Stimulated activated CD4-positive, alpha-beta T cell treated with anti-CD3 and anti-CD28 coated beads, Interleukin-12 subunit alpha, Interleukin-12 subunit beta, amount 100 ng/mL, for 4 hours (primary cell): ENCODE data around the gene SLC22A17.

Experiments
- DNase-seq: peaks from one replicate; pipeline ENCODE4 v3.0.0-alpha.2; 2020

SLC22A17 gene

DNA sequence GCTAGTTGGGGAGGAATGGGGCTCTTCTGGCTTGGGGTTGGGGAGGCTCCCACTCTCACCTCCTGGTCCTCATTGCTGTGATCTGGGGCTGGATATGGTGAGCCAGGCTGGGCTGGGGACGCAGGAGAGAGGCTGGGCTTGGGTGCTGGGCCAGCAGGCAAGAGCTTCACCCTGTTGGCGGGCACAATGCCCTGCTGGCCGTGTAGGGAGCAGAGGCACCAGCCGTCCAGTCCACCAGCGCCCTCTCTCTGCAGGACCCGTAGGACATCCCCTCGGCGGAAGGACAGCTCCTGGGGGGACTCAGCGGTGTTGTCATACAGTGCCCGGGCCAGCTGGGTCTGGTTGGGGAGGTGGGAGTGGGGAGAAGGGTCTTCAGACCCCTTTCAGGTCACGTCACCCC, 7.8 kb upstream of the SLC22A17 start:
- no peak for DNase-seq

DNA sequence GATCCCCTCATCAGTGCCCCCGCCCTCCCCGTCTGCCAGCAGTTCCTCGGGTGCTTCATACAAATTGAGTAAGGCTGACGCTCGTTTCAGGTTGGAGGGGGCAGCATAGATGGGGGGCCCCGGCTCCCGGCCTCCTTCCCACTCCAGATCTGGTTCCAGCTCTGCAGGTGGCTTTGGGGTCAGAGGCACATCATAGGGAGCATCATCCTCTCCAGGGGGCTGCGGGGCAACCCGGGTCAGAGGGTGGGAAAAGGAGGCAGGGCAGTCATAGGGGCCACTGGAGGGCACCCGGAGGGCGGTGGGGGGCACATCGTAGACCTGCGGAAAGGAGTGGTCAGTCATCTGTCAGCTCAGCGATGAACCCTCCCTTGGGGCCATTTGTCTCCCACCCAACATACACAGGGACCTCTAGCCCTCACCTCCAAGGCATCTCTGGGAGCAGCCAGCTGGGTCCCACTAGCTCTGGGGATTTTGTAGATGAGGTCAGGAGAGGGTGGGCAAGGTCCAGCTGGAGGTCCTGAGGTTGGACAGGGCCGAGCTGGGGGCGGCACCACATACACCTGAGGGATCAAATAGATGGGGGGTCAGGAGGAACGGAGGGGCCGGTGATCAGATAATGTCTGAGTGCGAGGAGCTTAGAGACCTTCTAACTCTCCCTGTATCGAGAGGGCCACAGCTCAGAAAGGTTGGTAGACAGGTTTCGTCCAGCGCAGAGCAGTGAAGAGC, 7.2 kb upstream of the SLC22A17 start:
- DNase-seq: no peak

DNA sequence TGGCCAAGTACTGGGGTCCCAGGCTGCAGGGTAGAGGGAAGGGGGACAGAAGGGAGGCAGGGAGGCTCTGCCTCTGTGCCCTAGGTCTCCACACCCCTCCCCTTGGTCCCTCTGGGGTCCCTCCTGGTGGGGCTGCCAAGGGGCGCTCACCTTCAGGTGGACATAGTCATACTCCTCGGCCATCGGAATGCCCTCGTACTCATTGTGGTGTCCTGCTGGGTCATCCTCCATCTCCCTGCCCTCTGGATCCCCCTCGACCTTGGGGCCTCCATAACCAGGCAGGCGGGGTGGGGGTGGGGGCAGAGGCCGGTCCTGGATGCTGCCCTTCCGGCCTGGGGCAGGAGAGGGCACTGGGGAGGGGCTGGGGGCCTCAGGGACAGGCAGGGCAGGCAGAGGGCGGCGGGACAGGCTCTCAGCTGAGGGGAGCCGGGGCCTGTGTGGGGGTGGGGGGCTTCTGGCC, 6.5 kb upstream of the SLC22A17 start:
- DNase-seq: no peak

DNA sequence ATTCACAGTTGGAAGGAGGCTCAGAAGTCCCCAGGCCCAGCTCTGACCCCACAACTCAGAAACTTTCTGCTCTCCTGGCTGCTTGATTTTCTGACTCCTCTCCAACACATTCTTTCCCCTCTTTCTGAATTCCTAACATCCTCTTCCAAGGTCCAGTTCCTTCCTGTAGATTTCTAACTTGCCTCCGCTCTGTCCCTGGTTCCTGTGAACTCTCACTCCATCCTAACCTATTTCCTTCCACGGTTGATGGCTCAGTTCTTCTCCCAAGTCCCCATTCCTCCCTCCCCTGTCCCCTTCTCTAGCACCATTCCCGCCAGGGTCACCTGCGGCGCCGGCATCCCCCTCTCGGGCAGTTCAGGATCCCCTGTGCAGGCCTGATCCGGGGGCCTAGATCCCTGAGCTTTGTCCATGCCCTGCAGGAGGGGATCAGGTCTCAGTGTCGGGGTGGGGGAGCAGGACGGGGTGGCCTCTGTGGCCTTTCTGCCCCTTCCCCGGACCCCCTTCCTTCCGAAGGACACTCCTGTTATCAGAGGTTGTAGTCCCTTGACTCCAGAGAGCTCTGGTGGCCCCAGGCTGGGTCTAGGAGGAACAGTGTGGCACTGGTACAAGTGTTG, 6.0 kb upstream of the SLC22A17 start:
- no peak for DNase-seq

- no peak for DNase-seq
Measured at GRCh38 chr14:23358042-23358441, 5.4 kb upstream of the SLC22A17 start.

DNA sequence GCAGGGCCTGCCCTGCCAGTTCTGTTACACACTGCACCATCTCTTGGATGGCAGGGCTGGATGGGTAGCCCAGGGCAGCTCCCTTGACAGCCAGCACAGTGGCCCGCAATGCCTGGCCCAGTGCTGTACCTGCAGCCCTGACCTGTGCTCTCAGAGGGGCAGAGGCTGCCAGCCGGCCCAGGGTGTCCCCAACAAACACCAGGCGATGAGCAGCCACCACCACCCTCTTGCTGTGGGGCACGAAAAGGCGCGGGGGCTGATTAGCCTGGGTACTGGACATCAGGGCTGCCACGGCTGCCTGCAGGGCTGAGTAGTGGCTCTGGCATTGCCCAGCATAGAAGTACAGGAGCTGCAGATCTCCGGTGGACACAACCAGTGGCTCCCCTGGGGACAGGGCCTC, 4.6 kb upstream of the SLC22A17 start:
- DNase-seq: no peak

DNA sequence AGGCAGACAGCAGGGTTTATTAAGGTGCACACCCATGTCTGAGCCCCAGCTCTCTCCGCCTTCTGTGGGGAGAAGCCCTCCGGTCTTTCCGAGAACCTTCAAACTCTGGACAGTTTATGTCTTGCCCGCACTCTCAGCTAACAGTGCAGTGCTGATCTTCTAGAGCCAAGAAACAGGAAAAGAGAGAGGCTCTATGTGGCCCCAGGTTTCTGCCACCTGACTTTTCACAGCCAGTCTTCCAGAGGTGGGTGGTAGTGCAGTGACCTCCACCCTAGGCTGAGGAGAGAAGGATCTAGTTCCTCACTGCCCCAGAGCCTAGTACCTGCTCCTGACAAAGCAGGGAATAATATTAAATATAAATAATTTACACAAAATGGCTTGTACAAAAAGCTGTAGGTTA, 4.0 kb upstream of the SLC22A17 start:
- DNase-seq: no peak

- DNase-seq: no peak
Measured at GRCh38 chr14:23355871-23356435, 3.3 kb upstream of the SLC22A17 start.

DNA sequence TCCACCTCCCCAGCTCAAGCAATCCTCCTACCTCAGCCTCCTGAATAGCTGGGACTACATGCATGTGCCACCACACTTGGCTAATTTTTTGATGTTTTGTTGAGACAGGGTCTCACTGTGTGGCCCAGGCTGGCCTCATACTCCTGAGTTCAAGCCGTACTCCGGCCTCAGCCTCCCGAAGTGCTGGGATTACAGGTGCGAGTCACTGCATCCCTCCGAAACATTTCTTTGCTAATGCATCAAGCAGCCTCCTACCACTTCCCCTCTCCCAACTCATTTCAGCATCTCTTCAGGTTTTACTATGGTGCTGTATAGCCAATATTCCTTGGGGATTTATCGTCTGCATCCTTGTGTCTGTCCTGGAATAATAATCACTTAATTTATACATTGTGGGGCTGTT, 2.3 kb upstream of the SLC22A17 start:
- no peak for DNase-seq

DNA sequence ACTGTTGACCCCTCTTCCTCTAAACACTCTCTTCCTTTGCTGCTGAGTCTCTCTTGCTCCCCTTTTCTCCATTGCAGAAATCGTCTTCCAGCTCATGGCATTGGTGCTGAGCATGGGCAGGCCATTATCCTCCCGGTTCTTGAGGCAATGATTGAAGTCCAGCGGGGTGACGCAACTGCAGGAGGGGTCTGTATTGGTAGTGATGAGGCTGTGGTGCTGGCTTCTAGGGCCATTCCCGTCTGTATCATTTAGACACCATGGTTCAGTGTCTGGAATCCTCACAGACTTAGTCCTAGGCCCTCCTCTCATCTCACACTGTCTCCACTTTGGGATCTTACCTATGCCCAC, 720 bp upstream of the SLC22A17 start:
- DNase-seq: no peak

GRCh38 chr14:23351681-23352505, 794 bp downstream of the SLC22A17 start:
- no peak for DNase-seq

DNA sequence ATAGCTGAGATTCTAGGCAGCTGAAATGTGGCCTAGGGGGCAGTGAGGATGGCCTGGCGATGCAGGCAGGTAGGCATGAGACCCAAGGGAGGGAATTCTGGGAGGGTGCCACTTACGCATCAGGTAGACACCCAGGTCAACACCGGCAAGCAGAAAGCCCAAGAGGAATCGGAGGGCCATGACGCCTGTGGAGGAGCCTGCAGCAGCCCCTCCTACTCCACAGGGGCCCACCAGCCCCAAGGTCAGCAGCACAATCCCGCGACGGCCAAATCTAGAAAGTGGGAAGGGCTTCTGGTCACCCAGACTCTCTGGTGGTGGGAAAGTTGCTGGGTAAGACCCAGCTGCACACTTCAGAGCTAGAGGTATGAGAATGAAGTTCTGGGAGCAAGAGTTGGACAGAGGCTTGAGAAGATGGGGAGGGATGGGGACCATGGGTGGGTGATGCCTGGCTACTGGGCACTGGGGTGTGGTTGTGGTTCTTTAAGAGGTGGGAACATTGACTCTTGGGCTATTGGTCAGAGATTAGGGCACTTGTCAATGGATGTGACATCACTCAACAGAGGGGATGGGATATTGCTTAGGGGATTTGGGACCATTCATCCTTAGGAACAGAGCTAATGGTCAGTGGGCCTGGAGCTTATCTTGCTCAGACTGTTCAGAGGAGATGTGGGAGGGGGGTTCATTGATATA, 3.4 kb downstream of the SLC22A17 start:
- no peak for DNase-seq

DNA sequence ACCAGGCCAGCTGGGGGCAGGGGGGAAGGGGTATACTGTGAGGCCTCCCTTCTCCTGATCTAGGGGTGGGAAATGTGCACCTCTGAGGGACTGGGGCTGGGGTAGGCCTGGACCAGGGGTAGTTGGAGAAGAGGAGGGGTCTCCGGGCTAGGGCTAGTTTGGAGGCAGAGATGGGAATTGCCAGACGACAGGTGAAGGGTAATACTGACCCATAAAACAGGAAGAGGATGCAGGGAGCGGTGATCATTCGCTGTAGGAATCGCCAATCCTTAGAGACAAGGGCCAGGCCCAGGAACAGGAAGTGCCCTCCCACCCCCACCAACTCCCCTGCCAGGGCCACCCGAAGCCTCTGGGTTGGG, 4.4 kb downstream of the SLC22A17 start:
- DNase-seq: no peak

GRCh38 chr14:23347406-23348296, 5.0 kb downstream of the SLC22A17 start:
- DNase-seq: no peak

DNA sequence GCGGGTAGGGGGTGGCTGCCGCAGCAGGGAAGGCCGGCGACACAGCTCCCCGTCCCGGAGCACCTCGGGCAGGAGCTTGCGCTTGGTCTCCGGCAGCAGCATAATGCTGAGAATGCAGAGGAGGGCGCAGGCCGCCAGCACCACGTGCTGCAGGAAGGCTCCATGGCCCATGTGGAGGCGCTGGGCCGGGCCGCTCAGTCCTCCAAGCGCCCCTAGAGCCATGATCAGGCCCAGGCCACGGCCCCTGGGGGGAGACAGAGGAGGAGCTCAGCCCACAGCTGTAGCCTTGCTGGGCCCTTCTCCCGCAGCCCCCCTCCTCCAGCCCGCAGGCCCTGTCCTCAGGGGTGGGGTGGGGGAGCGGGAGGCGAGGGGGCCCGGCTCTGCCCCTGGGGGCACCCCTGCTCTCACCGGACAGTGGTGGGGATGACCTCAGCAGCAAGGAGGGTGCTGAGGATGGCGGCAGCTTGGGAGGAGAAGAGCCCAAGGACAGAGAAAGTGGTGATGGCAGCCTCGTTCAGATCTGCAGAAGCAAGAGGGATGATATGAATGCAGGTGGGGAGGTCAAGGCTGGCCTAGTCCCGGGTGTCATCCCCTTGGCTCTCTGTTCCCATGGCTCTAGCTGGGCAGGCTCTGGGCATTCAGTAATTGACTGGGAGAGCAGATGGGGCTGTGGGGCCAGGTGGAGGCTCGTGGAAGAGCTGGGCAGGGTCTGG, 5.8 kb downstream of the SLC22A17 start:
- no peak for DNase-seq

GRCh38 chr14:23345987-23346692, 6.5 kb downstream of the SLC22A17 start:
- no peak for DNase-seq

GRCh38 chr14:23344481-23344880, 8.2 kb downstream of the SLC22A17 start:
- DNase-seq: no peak

DNA sequence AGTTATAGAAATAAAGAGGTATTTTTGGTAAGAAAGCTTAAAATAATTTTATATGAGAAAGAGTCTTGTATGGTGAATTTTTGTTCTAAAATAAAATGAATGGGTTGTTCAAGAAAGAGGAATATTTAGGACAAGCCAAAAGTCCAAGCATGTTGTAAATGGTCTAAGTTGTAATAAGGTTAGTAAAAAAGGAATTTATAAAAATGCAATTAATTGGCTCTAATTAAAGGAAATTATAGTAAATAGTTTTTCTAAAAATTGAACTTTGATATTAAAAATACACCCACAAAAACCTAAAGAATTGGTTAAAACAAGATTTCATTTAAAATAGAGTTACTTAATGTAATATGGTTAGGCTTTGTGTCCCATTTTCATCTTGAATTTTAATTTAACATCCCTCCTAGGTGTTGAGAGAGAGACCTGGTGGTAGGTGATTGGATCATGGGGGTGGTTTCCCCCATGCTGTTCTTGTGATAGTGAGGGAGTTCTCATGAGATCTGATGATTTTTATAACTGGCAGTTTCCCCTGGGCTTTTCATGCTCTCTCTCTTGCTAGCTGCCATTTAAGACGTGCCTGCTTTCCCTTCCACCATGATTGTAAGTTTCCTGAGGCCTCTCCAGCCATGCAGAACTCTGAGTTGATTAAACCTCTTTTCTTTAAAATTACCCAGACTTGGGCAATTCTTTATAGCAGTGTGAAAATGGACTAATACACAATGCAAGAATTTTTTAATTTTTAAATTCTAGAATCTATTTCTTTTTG, 13.0 kb downstream of the SLC22A17 start:
- no peak for DNase-seq

GRCh38 chr14:23335623-23336022, 17.1 kb downstream of the SLC22A17 start:
- no peak for DNase-seq
